HepG2 (cell line): Measurements from ENCODE around the gene FCER1G. TPM values are rescaled to one million over a fixed set of nuclear protein-coding genes. Genes with fewer than 3 reads are reported as not detected.

Experiments
- ATAC-seq: fragments of 200-7000 bp; cut with Tn5 transposase; 3 replicates; pipeline ENCODE4 v1.9.1; 2020; ENCODE audit warnings: mild to moderate bottlenecking, moderate library complexity
- BruUV-seq: library from RNA; stranded (reverse); fragments of 400-500 nt; replicated peaks from 2 replicates; lab custom pipeline; 2021; lab: Mats Ljungman, UMichigan
- CTCF ChIA-PET: fragments of 300-600 bp; formaldehyde crosslinking; extraction: SDS; loops from one replicate; lab custom pipeline; 2021; ENCODE audit warnings: low total read pairs, inconsistent platforms, low intra/inter-chr PET ratio; lab: Yijun Ruan, JAX
- POLR2A ChIA-PET: fragments of 350-600 bp; sonication (Branson Sonifier 250); formaldehyde crosslinking; loops from one replicate; lab custom pipeline; 2020; ENCODE audit warnings: antibody characterized with exemption, inconsistent platforms; lab: Yijun Ruan, JAX
- DNase-seq: peaks from one replicate; pipeline ENCODE4 v3.0.0-alpha.2; 2015; ENCODE audit warnings: low spot score
- FAIRE-seq: peaks from 3 replicates; lab custom pipeline; 2011; peaks lifted over from hg19 to GRCh38; lab: Jason Lieb, UNC
- H2AFZ ChIP-seq: one replicate; pipeline ENCODE4 v1.6.1; 2011; ENCODE audit warnings: low read length, inconsistent platforms
- H3K27ac ChIP-seq: fragments of 300-600 bp; 3 replicates; pipeline ENCODE4 v1.8.0; 2011; ENCODE audit warnings: mixed run types, mild to moderate bottlenecking, mixed read lengths, low read length, inconsistent platforms; ENCODE audit not compliant: insufficient read depth; ENCODE audit errors: extremely low read length
- H3K27me3 ChIP-seq, 2 experiments: fragments of 200-600 bp in 1 of 2; 2 replicates in 1 of 2; 3 replicates in 1 of 2; pipeline versions ENCODE4 v1.6.0 to v1.8.0; 2011; ENCODE audit warnings: low read length in 2 of 2, mild to moderate bottlenecking in 2 of 2, moderate library complexity in 2 of 2, inconsistent platforms in 1 of 2; ENCODE audit not compliant: insufficient read depth in 2 of 2, control insufficient read depth in 1 of 2
- H3K36me3 ChIP-seq, 2 experiments: fragments of 200-600 bp in 1 of 2; replicated peaks in 1 of 2; 2 replicates in 1 of 2; 3 replicates in 1 of 2; pipeline versions ENCODE4 v1.5.1 to v1.8.0; 2011; ENCODE audit warnings: low read length in 2 of 2, inconsistent platforms in 1 of 2; ENCODE audit not compliant: insufficient read depth in 2 of 2, control insufficient read depth in 1 of 2
- H3K4me1 ChIP-seq: 2 replicates; pipeline ENCODE4 v1.5.1; 2012; ENCODE audit warnings: low read length, inconsistent platforms; ENCODE audit not compliant: insufficient read depth
- H3K4me2 ChIP-seq: 2 replicates; pipeline ENCODE4 v1.6.0; 2011; ENCODE audit warnings: low read depth, low read length, inconsistent platforms
- H3K4me3 ChIP-seq, 3 experiments: fragments of 200-600 bp in 1 of 3; sonication (generic), shearing (Covaris generic) in 1 of 3; replicated peaks in 1 of 3; 2 replicates each; pipeline ENCODE4 v1.5.1; 2011 to 2016; ENCODE audit warnings: low read length in 3 of 3, inconsistent platforms in 2 of 3, low read depth in 2 of 3, mild to moderate bottlenecking in 2 of 3, control low read depth in 1 of 3, mixed read lengths in 1 of 3; ENCODE audit not compliant: insufficient read depth in 1 of 3
- H3K79me2 ChIP-seq: one replicate; pipeline ENCODE4 v1.6.1; 2011; ENCODE audit warnings: low read length, inconsistent platforms; ENCODE audit not compliant: insufficient read depth
- H3K9ac ChIP-seq: 2 replicates; pipeline ENCODE4 v1.6.0; 2011; ENCODE audit warnings: mild to moderate bottlenecking, low read depth, low read length, inconsistent platforms; ENCODE audit not compliant: insufficient read depth
- H3K9me3 ChIP-seq: 2 replicates; pipeline ENCODE4 v1.5.1; 2012; ENCODE audit warnings: mild to moderate bottlenecking, low read length
- H4K20me1 ChIP-seq: 2 replicates; pipeline ENCODE4 v1.6.0; 2011; ENCODE audit warnings: inconsistent platforms, mild to moderate bottlenecking, low read length, moderate library complexity; ENCODE audit not compliant: insufficient read depth
- CHCHD3 ChIP-seq: sonication (generic); formaldehyde crosslinking; IDR thresholded peaks from 2 replicates; pipeline ENCODE4 v1.8.0; 2022; ENCODE audit warnings: mild to moderate bottlenecking, missing genetic modification reagents, moderate library complexity
- IRF9 ChIP-seq: sonication (generic); formaldehyde crosslinking; IDR thresholded peaks from 2 replicates; pipeline ENCODE4 v1.8.0; 2022; ENCODE audit warnings: missing genetic modification reagents, mild to moderate bottlenecking, borderline replicate concordance
- NFKBIZ ChIP-seq: IDR thresholded peaks from 2 replicates; pipeline ENCODE4 v1.6.1; 2018; ENCODE audit warnings: missing genetic modification reagents, missing compliant biosample characterization
- SALL2 ChIP-seq: sonication (generic); formaldehyde crosslinking; IDR thresholded peaks from 2 replicates; pipeline ENCODE4 v1.8.1; 2023; ENCODE audit warnings: mild to moderate bottlenecking, missing genetic modification reagents, inconsistent platforms
- ZBTB20 ChIP-seq: sonication (generic); formaldehyde crosslinking; IDR thresholded peaks from 2 replicates; pipeline ENCODE4 v1.8.1; 2023; ENCODE audit warnings: missing genetic modification reagents, low read depth, mild to moderate bottlenecking, borderline replicate concordance
- ZFAT ChIP-seq: sonication (generic); formaldehyde crosslinking; conservative IDR thresholded peaks from 2 replicates; pipeline ENCODE4 v1.8.1; 2023; ENCODE audit warnings: missing genetic modification reagents, inconsistent platforms
- ZMAT3 ChIP-seq: sonication (generic); formaldehyde crosslinking; conservative IDR thresholded peaks from 2 replicates; pipeline ENCODE4 v1.7.0; 2021; ENCODE audit warnings: missing genetic modification reagents
- ZNF552 ChIP-seq: sonication (generic); formaldehyde crosslinking; IDR thresholded peaks from 2 replicates; pipeline ENCODE4 v1.9.0; 2022; ENCODE audit warnings: missing genetic modification reagents, mild to moderate bottlenecking, borderline replicate concordance
- ZNF562 ChIP-seq: sonication (generic); formaldehyde crosslinking; IDR thresholded peaks from 2 replicates; pipeline ENCODE4 v1.8.0; 2022; ENCODE audit warnings: missing genetic modification reagents, borderline replicate concordance
- ZNF879 ChIP-seq: sonication (generic); formaldehyde crosslinking; IDR thresholded peaks from 2 replicates; pipeline ENCODE4 v1.8.1; 2023; ENCODE audit warnings: missing genetic modification reagents
- WGBS: methylation state at CpG from one replicate; pipeline ENCODE4 v1.1.6; 2017; ENCODE audit warnings: low lambda C conversion rate; 5-methylcytosine and 5-hydroxymethylcytosine counted together
- in situ Hi-C: cut with HindIII; loops from 2 replicates; pipeline ENCODE4 v1.10.0; 2017; ENCODE audit warnings: low pct_unique_long_range_greater_than_20kb; ENCODE audit not compliant: extremely low pct_ligation_motif_present
- intact Hi-C: fragments of 100-400 bp; cut with micrococcal nuclease; formaldehyde crosslinking; loops from one replicate; pipeline ENCODE4 v1.10.0; 2022; ENCODE audit not compliant: unreplicated experiment
- polyA plus RNA-seq, 8 experiments: library from polyadenylated mRNA; depleted of rRNA in 3 of 8; stranded (reverse) in 7 of 8; unstranded in 1 of 8; fragments of >200 nt; fragmentation: Illumina TruSeq in 4 of 8; extraction: Trizol in 4 of 8; gene quantifications; 2 replicates each; pipeline versions ENCODE4 v1.2.1 to v1.2.3, GENCODE V29; 2011 to 2016; ENCODE audit warnings: low read depth in 4 of 8, missing spikeins in 1 of 8, mixed read lengths in 1 of 8; ENCODE audit not compliant: insufficient read depth in 1 of 8
- total RNA-seq, 5 experiments: library from RNA; depleted of rRNA; stranded (reverse); fragments of >200 nt; fragmentation: Illumina TruSeq; extraction: Trizol; gene quantifications; 2 replicates each; pipeline ENCODE4 v1.2.3, GENCODE V29; 2016; ENCODE audit warnings: low read depth in 1 of 5
- TF ChIP-seq, protein P1 (sequence below): sonication (generic); formaldehyde crosslinking; IDR thresholded peaks from 2 replicates; pipeline ENCODE4 v1.5.0; 2020; ENCODE audit warnings: mild to moderate bottlenecking, missing genetic modification reagents
- TF ChIP-seq, protein P2 (sequence below): sonication (generic); formaldehyde crosslinking; conservative IDR thresholded peaks from 2 replicates; pipeline ENCODE4 v1.4.0; 2020; ENCODE audit warnings: missing genetic modification reagents

The FCER1G gene
- total and polyA plus RNA-seq, 2 of the 13 experiments (the other 11 are each of a cell fraction or from before 2014, with no cell fraction given): 1.3 to 6.4 TPM

DNA sequence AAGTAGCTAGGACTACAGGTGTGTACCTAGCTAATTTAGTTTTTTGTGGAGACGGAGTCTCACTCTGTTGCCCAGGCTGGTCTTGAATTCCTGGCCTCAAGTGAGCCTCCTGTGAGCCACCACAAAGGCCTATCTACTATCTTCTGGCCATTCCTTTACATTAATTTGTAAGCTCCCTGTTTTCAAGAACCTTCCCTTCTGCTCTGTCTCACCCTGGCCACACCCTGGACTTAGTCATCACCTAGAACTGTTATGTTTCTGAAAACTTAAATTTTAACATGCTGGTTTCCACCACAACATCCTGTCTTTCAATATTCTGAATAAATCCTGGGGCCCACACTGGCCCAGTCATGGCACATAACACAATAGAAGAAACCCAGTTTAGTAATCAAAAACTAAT lies 32.9 kb upstream of the FCER1G start (continued):
- TF ChIP-seq, protein P1, sequence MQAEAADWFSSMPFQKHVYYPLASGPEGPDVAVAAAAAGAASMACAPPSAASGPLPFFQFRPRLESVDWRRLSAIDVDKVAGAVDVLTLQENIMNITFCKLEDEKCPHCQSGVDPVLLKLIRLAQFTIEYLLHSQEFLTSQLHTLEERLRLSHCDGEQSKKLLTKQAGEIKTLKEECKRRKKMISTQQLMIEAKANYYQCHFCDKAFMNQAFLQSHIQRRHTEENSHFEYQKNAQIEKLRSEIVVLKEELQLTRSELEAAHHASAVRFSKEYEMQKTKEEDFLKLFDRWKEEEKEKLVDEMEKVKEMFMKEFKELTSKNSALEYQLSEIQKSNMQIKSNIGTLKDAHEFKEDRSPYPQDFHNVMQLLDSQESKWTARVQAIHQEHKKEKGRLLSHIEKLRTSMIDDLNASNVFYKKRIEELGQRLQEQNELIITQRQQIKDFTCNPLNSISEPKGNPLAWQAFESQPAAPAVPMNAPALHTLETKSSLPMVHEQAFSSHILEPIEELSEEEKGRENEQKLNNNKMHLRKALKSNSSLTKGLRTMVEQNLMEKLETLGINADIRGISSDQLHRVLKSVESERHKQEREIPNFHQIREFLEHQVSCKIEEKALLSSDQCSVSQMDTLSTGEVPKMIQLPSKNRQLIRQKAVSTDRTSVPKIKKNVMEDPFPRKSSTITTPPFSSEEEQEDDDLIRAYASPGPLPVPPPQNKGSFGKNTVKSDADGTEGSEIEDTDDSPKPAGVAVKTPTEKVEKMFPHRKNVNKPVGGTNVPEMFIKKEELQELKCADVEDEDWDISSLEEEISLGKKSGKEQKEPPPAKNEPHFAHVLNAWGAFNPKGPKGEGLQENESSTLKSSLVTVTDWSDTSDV (CRISPR knock-in tag): no peak
- no peak for TF ChIP-seq IRF9 (CRISPR knock-in tag)
- no peak for TF ChIP-seq ZFAT (CRISPR knock-in tag)
- TF ChIP-seq ZNF562 (CRISPR knock-in tag): no peak
- no peak for TF ChIP-seq ZNF879
- TF ChIP-seq NFKBIZ (CRISPR knock-in tag): no peak
- TF ChIP-seq ZBTB20: no peak
- no peak for TF ChIP-seq ZNF552 (CRISPR knock-in tag)

DNA sequence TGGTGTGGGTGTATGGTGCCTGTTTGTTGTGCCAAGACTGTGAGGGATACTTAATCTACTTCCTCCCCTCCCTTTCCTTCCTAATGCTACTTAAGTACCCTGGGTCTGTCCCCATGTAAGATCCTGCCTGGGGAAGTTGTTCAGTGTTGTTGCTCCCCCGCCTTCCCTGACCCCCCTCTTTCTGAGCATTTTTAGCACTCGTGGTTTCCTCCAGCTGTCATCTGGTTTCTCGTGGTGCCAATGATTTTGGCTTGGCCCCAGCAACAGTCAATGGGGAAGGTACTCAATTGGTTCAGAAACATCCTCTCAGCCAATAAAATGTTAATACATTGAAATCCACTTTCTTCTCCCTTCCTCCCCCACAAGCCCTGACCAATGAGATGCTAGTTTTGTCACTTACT lies 29.8 kb upstream of the FCER1G start:
- POLR2A ChIA-PET: interaction anchor here (1.0 kb wide), 1 partner anchor 9 kb away, joined by 4 read pairs; no protein-coding TSS in a partner anchor
- CTCF ChIA-PET: no interaction called here
- H4K20me1 ChIP-seq: no peaks in the 10 kb centered on the region
- H3K4me2 ChIP-seq: no peak overlapping the region
- in situ Hi-C loops (no loop called here), intact Hi-C loops (no loop called here)
- no peak overlapping the region for H3K4me3 ChIP-seq
- no peaks in the 10 kb centered on the region for H3K36me3 ChIP-seq
- BruUV-seq: no TSS peak
- WGBS: 22% methylated on average over 3 of the region's 3 CpGs
- FAIRE-seq (no peak), ATAC-seq (no peak)
- TF ChIP-seq SALL2 (CRISPR knock-in tag) (no peak), ZBTB20 (no peak), CHCHD3 (no peak), ZMAT3 (CRISPR knock-in tag) (no peak)
- TF ChIP-seq, protein P2, sequence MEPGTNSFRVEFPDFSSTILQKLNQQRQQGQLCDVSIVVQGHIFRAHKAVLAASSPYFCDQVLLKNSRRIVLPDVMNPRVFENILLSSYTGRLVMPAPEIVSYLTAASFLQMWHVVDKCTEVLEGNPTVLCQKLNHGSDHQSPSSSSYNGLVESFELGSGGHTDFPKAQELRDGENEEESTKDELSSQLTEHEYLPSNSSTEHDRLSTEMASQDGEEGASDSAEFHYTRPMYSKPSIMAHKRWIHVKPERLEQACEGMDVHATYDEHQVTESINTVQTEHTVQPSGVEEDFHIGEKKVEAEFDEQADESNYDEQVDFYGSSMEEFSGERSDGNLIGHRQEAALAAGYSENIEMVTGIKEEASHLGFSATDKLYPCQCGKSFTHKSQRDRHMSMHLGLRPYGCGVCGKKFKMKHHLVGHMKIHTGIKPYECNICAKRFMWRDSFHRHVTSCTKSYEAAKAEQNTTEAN (CRISPR knock-in tag): no peak
- TF ChIP-seq, all 625 proteins: peak for 0
- H2AFZ ChIP-seq: no peak overlapping the region
- peaks cover 9% of the 10 kb centered on the region for H3K4me1 ChIP-seq
- H3K27me3 ChIP-seq: no peaks in the 10 kb centered on the region
- no peak overlapping the region for H3K27ac ChIP-seq
- DNase-seq: no peak
- H3K9me3 ChIP-seq: no peaks in the 10 kb centered on the region
- H3K9ac ChIP-seq: no peak overlapping the region
- no peaks in the 10 kb centered on the region for H3K79me2 ChIP-seq
